Measurements from ENCODE around the gene SREBF1. TPM values are rescaled to one million over a fixed set of nuclear protein-coding genes. Genes with fewer than 3 reads are reported as not detected.
A peak's percentile ranks its signal among the peaks of the same experiment; 100 is the strongest.

The SREBF1 gene
- total RNA-seq, 1 donor from 2014 or later = 81.2 TPM

DNA sequence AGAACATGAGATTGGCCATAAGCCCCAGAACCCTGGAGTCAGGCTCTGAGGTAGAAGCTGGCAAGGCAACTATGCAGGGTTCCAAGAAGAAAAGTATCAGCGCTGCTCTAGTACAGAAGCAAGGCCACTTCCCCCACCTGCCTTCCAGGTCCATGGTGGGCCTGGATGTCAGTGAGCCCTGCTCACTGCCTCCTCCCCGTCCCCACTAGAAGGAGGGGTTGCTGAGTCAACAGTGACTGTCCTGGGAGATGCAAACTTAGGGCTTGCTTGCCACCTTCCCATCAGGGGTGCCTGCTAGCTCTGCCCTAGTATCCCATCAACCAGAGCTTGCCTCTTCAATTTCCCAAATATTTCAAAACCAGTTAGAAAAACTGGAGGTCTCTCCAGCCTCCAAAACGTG is 29.6 kb upstream of the SREBF1 start:
- TF ChIP-seq, protein P1, sequence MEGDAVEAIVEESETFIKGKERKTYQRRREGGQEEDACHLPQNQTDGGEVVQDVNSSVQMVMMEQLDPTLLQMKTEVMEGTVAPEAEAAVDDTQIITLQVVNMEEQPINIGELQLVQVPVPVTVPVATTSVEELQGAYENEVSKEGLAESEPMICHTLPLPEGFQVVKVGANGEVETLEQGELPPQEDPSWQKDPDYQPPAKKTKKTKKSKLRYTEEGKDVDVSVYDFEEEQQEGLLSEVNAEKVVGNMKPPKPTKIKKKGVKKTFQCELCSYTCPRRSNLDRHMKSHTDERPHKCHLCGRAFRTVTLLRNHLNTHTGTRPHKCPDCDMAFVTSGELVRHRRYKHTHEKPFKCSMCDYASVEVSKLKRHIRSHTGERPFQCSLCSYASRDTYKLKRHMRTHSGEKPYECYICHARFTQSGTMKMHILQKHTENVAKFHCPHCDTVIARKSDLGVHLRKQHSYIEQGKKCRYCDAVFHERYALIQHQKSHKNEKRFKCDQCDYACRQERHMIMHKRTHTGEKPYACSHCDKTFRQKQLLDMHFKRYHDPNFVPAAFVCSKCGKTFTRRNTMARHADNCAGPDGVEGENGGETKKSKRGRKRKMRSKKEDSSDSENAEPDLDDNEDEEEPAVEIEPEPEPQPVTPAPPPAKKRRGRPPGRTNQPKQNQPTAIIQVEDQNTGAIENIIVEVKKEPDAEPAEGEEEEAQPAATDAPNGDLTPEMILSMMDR (conservative IDR thresholded peaks at IDR 0.05) = no peak
- H3K27me3 Mint-ChIP-seq = no peaks in the 10 kb centered on the region
- H3K4me1 Mint-ChIP-seq (ENCODE audit: unreplicated experiment) = peaks cover 21% of the 10 kb centered on the region
- H3K27ac Mint-ChIP-seq = no peak overlapping the region
- H3K9me3 Mint-ChIP-seq = no peaks in the 10 kb centered on the region
- peaks cover 9% of the 10 kb centered on the region for H3K36me3 Mint-ChIP-seq
- DNase-seq (ENCODE audit: extremely low spot score, unreplicated experiment) = no peak
- H3K4me3 Mint-ChIP-seq = no peak overlapping the region

DNA sequence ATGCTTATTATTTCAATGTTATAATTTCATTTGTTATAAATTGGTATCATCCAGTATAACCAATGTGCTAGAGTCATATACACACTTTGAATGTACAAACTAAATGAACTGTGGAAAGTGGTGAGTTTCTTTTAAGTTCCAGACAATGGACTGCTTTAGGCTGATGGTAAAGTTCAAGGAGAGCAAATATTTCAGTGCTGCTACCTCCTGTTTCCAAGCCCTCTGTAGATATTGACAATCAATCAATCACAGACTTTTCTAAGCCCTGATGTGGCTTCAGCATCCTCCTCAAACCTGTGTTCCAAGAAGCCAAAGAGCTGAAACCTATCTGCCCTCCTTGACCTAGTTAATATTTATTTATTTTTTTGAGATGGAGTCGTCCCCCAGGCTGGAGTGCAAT is 28.2 kb upstream of the SREBF1 start:
- Mint-ChIP-seq H3K27ac (no peak overlapping the region), H3K4me1 (ENCODE audit: unreplicated experiment) (peaks cover 27% of the 10 kb centered on the region), H3K9me3 (no peaks in the 10 kb centered on the region), H3K4me3 (no peak overlapping the region), H3K36me3 (peaks cover 9% of the 10 kb centered on the region), H3K27me3 (no peaks in the 10 kb centered on the region)
- no peak for DNase-seq (ENCODE audit: extremely low spot score, unreplicated experiment)
- TF ChIP-seq, protein P1 (conservative IDR thresholded peaks at IDR 0.05) = no peak

DNA sequence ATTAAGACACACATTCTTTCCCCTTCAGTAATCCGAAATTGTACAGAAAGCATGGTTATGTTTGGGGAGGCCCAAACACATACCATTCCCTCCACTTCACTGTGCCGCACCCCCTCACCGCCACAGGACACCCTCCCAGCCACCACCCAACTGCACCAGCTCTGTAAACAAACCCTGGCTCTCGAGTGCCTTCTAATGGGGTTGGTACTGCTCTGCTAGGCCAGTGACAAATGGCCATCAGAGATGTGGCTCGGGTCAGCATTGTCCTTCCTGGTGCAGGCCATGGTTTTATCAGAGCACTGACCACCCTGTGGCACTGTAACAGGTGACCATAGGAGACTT is 24.0 kb upstream of the SREBF1 start:
- TF ChIP-seq, protein P1 (conservative IDR thresholded peaks at IDR 0.05) = no peak
- H3K27ac Mint-ChIP-seq = peak overlapping the region; percentile 15
- H3K4me3 Mint-ChIP-seq = no peak overlapping the region
- H3K27me3 Mint-ChIP-seq = no peaks in the 10 kb centered on the region
- no peak for DNase-seq (ENCODE audit: extremely low spot score, unreplicated experiment)
- peaks cover 20% of the 10 kb centered on the region for H3K4me1 Mint-ChIP-seq (ENCODE audit: unreplicated experiment)
- no peaks in the 10 kb centered on the region for H3K9me3 Mint-ChIP-seq
- peaks cover 9% of the 10 kb centered on the region for H3K36me3 Mint-ChIP-seq

DNA sequence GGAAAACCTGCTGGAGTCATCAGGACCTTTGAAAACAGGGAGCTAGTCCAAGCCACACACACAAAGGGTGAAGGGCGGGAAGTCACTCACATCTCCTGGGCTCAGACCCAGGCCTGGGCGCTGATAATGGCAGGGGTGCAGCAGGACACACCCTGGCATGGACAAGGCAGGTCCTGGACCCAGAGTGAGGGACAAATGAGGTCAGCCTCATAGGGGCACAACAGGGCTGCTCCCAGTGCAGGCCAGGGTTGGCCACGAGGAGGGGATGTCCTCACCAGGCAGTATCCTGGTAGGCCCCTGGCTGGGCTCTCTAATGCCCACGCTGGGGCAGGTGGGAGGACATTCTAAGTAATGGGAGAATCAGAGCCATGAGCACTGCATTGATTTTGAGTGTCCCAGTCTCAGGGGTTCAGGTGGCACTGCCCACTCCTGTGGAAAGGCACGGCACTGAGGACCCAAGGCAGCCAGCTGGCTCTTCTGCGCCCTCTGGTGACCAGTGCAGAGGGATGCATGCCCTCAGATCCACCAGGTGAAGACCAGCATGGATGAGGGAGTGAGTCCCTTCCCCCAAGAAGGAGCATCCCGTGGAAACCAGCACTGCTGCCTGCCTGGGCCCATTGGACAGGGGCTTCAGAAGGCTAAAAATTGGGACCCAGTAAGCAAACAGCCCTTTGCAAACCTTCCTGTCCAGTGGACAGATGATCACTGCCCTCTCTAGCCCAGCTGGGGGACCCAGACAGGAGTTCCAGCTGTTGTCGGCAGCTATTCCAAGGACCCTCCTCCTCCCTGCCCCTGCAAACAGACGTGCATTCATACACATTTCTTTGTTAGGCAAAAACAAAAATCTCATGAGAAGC is 23.4 kb upstream of the SREBF1 start:
- H3K4me1 Mint-ChIP-seq (ENCODE audit: unreplicated experiment) = peaks cover 26% of the 10 kb centered on the region
- H3K9me3 Mint-ChIP-seq = no peaks in the 10 kb centered on the region
- no peak for DNase-seq (ENCODE audit: extremely low spot score, unreplicated experiment)
- H3K36me3 Mint-ChIP-seq = peaks cover 9% of the 10 kb centered on the region
- H3K4me3 Mint-ChIP-seq = no peak overlapping the region
- H3K27ac Mint-ChIP-seq = peak overlapping the region; percentile 15
- TF ChIP-seq, protein P1 (conservative IDR thresholded peaks at IDR 0.05) = peak; percentile 98
- H3K27me3 Mint-ChIP-seq = no peaks in the 10 kb centered on the region

DNA sequence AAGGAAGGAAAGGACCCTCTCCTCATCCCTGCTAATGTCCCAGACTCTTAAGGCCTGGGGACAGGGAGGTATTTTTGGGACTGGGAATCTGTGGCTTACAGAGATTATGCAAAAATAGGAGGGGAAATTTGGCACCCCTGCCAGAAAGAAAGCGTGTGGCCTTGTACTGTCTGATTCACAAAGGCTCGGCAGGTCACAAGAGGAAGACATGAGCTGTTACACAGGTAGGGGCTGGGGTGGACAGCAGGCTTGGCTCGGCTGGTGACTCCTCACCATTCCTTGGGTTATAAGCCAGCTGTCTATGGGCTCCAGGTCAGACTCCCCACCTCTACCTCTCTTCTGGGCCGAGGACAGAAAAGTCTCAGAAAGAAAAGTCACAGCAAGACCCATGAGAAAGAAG is 20.7 kb upstream of the SREBF1 start:
- H3K4me3 Mint-ChIP-seq = no peak overlapping the region
- no peak for DNase-seq (ENCODE audit: extremely low spot score, unreplicated experiment)
- no peaks in the 10 kb centered on the region for H3K27me3 Mint-ChIP-seq
- no peaks in the 10 kb centered on the region for H3K9me3 Mint-ChIP-seq
- TF ChIP-seq, protein P1 (conservative IDR thresholded peaks at IDR 0.05) = no peak
- peak overlapping the region; percentile 26 for H3K27ac Mint-ChIP-seq
- H3K36me3 Mint-ChIP-seq = no peaks in the 10 kb centered on the region
- H3K4me1 Mint-ChIP-seq (ENCODE audit: unreplicated experiment) = peaks cover 40% of the 10 kb centered on the region
